ENCODE data around the gene TCF12. TPM values are rescaled to one million over a fixed set of nuclear protein-coding genes. Genes with fewer than 3 reads are reported as not detected.

Gene TCF12
- polyA plus RNA-seq, 1 donor (not counting 4 experiments of a cell fraction or from before 2014, with no cell fraction given): 48.3 TPM

GRCh38 chr15:57290826-57291225 is 372.4 kb downstream of the TCF12 start:
- Histone ChIP-seq H3K4me1 (ENCODE audit: control insufficient read depth, extremely low read depth, insufficient read depth, low read length) (no peaks in the 10 kb centered on the region), H2AFZ (ENCODE audit: control insufficient read depth, low read length) (no peak overlapping the region), H3K9me3 (ENCODE audit: control insufficient read depth, low read depth, low read length) (no peaks in the 10 kb centered on the region), H3K4me3 (ENCODE audit: control insufficient read depth in 2 of 3, extremely low read depth in 1 of 3, insufficient read depth in 2 of 3, low read depth in 1 of 3, low read length in 3 of 3) (no peak overlapping the region), H3K36me3 (ENCODE audit: control insufficient read depth in 2 of 2, extremely low read depth in 1 of 2, insufficient read depth in 2 of 2, low read length in 2 of 2) (peaks cover 5 to 12% of the 10 kb centered on the region in 2 experiments), H4K20me1 (ENCODE audit: control insufficient read depth, extremely low read depth, insufficient read depth, low read length) (no peaks in the 10 kb centered on the region), H3K79me2 (ENCODE audit: control insufficient read depth, insufficient read depth, low read length) (no peaks in the 10 kb centered on the region), H3K9ac (ENCODE audit: control insufficient read depth, extremely low read depth, insufficient read depth, low read length) (no peak overlapping the region), H3K27ac (ENCODE audit: control insufficient read depth, insufficient read depth, low read length) (no peak overlapping the region), H3K4me2 (ENCODE audit: control insufficient read depth, extremely low read depth, insufficient read depth, low read depth, low read length) (no peak overlapping the region), H3K9me1 (ENCODE audit: control insufficient read depth, extremely low read depth, insufficient read depth, low read length) (no peaks in the 10 kb centered on the region), H3K27me3 (ENCODE audit: control insufficient read depth, extremely low read depth, insufficient read depth, low read length) (no peaks in the 10 kb centered on the region)
- dilution Hi-C loops (cut with MboI; ENCODE audit: extremely low pct_ligation_motif_present, low sequenced_read_pairs): no loop called here
- FAIRE-seq: no peak
- no peak for TF ChIP-seq CTCF (optimal IDR thresholded peaks at IDR 0.05 in 1 of 3, IDR thresholded peaks at IDR 0.05 in 1 of 3, conservative IDR thresholded peaks at IDR 0.05 in 1 of 3; ENCODE audit: extremely low read depth in 1 of 3, insufficient read depth in 2 of 3, low read length in 3 of 3)
- TF ChIP-seq EZH2 (IDR thresholded peaks at IDR 0.05; ENCODE audit: low read length): no peak
- no peak for DNase-seq (ENCODE audit: low read depth, low spot score)

GRCh38 chr15:57296473-57297162 is 378.2 kb downstream of the TCF12 start:
- no peak for FAIRE-seq
- dilution Hi-C loops (cut with MboI; ENCODE audit: extremely low pct_ligation_motif_present, low sequenced_read_pairs): no loop called here
- no peak for DNase-seq (ENCODE audit: low read depth, low spot score)

More at GRCh38 chr15:57296473-57297162, 378.2 kb downstream of the TCF12 start:
- no peaks in the 10 kb centered on the region for H3K27me3 ChIP-seq (ENCODE audit: control insufficient read depth, extremely low read depth, insufficient read depth, low read length)
- H3K79me2 ChIP-seq (ENCODE audit: control insufficient read depth, insufficient read depth, low read length): no peaks in the 10 kb centered on the region
- no peak overlapping the region for H3K9ac ChIP-seq (ENCODE audit: control insufficient read depth, extremely low read depth, insufficient read depth, low read length)
- H3K36me3 ChIP-seq (ENCODE audit: control insufficient read depth in 2 of 2, extremely low read depth in 1 of 2, insufficient read depth in 2 of 2, low read length in 2 of 2): peaks cover 0 to 2% of the 10 kb centered on the region in 2 experiments
- no peaks in the 10 kb centered on the region for H3K9me1 ChIP-seq (ENCODE audit: control insufficient read depth, extremely low read depth, insufficient read depth, low read length)
- no peaks in the 10 kb centered on the region for H4K20me1 ChIP-seq (ENCODE audit: control insufficient read depth, extremely low read depth, insufficient read depth, low read length)
- H3K4me2 ChIP-seq (ENCODE audit: control insufficient read depth, extremely low read depth, insufficient read depth, low read depth, low read length): no peak overlapping the region
- H3K4me1 ChIP-seq (ENCODE audit: control insufficient read depth, extremely low read depth, insufficient read depth, low read length): no peaks in the 10 kb centered on the region
- no peaks in the 10 kb centered on the region for H3K9me3 ChIP-seq (ENCODE audit: control insufficient read depth, low read depth, low read length)
- no peak overlapping the region for H3K4me3 ChIP-seq (ENCODE audit: control insufficient read depth in 2 of 3, extremely low read depth in 1 of 3, insufficient read depth in 2 of 3, low read depth in 1 of 3, low read length in 3 of 3)
- TF ChIP-seq EZH2 (IDR thresholded peaks at IDR 0.05; ENCODE audit: low read length): no peak
- no peak for TF ChIP-seq CTCF (optimal IDR thresholded peaks at IDR 0.05 in 1 of 3, IDR thresholded peaks at IDR 0.05 in 1 of 3, conservative IDR thresholded peaks at IDR 0.05 in 1 of 3; ENCODE audit: extremely low read depth in 1 of 3, insufficient read depth in 2 of 3, low read length in 3 of 3)
- H2AFZ ChIP-seq (ENCODE audit: control insufficient read depth, low read length): no peak overlapping the region
- H3K27ac ChIP-seq (ENCODE audit: control insufficient read depth, insufficient read depth, low read length): no peak overlapping the region

All from keratinocyte (primary cell).